HG03039 (cell line): ENCODE results near the gene VPS35L.
"Not testable (repeated sequence)": the region's sequence is repeated elsewhere in the genome, so short reads cannot be mapped to it uniquely, and the experiment has no call there.

Experiments used
- ATAC-seq: cut with Tn5 transposase; IDR thresholded peaks from one replicate; pipeline ENCODE4 v1.9.1; 2021; ENCODE audit warnings: mild to moderate bottlenecking, moderate library complexity; ENCODE audit not compliant: unreplicated experiment

VPS35L gene

DNA sequence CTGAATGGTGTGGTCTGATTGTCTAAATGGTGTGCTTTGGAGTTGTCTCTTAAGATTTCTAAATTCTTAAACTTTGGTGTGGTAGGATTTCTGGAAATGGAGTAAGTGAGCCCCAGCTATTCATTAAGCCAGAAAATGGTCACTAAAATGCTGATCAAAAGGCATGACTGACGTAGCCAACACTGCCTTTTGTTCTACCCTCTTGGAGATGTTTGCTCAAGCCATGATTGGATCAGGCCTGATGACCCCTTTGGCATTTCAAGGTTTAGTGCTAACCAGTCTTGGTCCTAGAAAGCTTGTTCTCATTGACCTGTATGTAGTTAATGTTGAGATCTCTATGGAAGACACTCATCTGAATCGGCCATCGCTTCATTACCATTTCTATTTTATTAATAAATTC, 94.5 kb downstream of the VPS35L start:
- no peak for ATAC-seq

GRCh38 chr16:19654147-19654546, 98.6 kb downstream of the VPS35L start:
- no peak for ATAC-seq

DNA sequence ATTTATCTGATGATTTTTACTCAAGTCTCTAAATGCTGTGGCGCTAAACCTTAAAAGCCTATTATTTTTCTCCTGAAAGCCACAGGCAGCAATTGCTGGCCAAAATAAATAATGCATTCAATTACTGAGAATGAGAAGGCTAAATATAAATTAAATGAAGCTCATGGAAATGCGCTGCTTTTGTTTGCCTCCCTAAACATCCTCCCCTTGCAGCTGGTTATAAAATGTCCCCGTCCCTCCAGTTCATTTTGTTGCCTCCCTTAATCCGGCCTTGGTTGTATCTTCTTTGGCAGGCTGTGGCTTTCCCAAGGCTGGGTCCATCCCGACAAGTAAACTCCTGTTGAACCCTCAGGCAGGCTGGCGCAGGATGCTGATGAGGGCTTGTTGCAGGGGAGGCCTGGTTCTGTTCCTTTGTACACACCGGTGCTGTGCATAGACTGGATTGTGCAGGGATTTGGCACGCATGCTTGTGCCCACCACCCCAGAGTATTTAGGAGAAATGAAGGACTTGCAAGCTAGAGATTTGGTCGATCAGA, 99.8 kb downstream of the VPS35L start:
- no peak for ATAC-seq

DNA sequence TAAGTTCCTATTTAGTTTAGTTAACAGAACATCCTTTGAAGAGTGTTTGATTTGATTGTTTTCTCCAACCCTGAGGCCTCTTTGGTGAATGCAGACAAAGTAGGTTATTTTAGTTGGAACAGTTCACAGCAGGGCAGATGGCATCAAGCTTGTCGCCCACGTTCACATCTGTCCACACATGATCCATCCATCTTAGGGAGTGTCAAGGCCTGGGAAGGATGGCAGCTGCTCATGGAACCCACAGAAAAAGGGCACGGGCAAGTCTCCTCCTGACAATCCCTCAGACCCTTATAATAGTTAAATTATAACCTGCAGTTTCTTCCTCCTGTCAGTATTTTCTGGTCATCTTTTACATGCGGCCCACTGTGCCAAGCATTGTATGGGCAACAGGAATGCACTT, 102.3 kb downstream of the VPS35L start:
- no peak for ATAC-seq

GRCh38 chr16:19659554-19659953, 104.1 kb downstream of the VPS35L start:
- no peak for ATAC-seq

DNA sequence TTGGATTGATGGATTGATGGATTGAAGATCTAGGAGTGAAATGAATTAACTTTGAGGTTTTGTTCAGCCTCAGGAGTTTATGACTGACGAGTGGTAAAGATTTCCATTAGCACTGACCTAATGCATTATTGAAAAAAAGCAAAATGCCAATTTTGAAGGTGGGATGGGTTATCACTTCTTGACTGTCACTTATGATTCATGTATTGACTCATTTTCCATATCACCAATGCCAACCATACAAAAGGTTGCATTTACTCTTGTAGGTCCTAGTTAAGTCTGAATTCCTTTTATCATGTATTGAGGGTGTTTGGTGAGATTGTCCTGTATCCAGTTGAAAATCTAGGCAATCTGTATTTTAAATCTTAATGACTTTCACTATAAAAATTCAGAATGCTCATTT, 104.9 kb downstream of the VPS35L start:
- no peak for ATAC-seq

- ATAC-seq: no peak
These were observed 106.8 kb downstream of the VPS35L start for GRCh38 chr16:19662351-19662750.

DNA sequence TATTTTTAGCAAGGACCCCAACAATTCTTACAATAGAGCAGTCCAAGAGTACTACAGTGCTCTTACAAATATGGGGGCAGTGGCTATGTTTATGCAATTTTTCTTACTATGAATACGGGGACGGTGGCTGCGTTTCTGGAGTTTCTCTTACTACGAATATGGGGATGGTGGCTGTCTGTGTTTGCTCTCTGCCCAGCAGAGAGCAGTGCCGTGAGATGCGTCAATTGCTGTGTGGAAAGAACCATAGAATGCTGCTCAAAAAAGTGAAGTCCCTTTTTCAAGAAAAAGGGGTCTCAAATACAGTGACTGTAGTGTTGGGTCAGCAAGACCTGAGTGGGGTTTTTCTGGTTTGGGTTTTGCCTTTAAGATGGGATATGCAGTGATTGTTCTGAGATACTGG, 108.7 kb downstream of the VPS35L start:
- no peak for ATAC-seq

- not testable (repeated sequence) for ATAC-seq
These were observed 109.8 kb downstream of the VPS35L start for GRCh38 chr16:19665313-19665712.

GRCh38 chr16:19666477-19666876, 111.0 kb downstream of the VPS35L start:
- no peak for ATAC-seq

DNA sequence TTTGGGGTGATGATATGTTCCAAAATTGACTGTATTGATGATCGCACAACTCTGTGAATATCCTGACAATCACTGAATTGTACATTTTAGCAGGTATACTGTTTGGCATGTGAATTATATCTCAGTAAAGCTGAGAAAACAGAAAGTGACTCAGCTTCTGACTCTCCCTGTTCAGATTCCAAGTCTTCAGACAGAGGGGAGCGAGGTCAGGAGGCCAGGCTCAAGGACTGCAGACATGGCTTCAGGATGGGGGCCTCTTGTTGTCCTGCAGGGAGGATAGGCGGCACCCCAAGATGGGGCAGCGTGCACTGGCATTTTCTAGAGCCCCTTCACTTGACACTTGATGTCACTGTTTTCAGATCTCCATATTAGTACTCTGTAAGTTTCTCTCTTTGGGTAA, 116.9 kb downstream of the VPS35L start:
- ATAC-seq: no peak

- ATAC-seq: no peak
These were observed 119.0 kb downstream of the VPS35L start for GRCh38 chr16:19674485-19674884.

- ATAC-seq: no peak
These were observed 121.9 kb downstream of the VPS35L start for GRCh38 chr16:19677402-19677801.

DNA sequence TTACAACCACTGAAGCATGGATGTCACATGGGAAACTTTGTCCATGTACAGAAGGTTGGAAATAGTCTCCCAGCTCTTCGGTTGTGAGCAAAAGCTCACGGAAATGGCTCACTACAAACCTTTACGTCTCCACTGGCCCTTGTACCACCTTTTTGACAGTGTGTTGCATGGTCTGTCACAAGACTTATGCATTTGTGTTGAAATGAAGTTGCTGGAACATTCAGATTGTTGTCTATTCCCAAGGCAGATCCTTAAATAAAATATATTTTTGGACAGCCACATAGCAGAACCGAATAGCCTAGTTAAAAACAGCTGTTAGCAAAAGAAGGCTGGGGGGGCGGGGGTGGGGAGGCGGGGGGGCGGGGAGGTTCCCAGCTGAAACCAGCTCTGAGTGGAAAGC, 123.3 kb downstream of the VPS35L start:
- no peak for ATAC-seq

DNA sequence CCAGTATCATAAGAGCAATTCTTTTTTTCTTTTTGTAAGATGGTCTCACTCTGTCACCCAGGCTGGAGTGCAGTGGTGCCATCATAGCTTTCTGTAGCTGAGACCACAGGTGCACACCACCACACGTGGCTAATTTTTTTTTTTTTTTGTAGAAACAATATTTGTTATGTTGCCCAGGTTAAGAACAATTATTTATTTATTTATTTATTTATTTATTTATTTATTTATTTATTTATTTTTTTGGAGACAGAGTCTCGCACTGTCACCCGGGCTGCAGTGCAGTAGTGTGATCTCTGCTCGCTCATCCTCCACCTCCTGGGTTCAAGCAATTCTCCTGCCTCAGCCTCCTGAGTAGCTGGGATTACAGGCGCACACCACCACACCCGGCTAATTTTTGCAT, 123.8 kb downstream of the VPS35L start:
- not testable (repeated sequence) for ATAC-seq

DNA sequence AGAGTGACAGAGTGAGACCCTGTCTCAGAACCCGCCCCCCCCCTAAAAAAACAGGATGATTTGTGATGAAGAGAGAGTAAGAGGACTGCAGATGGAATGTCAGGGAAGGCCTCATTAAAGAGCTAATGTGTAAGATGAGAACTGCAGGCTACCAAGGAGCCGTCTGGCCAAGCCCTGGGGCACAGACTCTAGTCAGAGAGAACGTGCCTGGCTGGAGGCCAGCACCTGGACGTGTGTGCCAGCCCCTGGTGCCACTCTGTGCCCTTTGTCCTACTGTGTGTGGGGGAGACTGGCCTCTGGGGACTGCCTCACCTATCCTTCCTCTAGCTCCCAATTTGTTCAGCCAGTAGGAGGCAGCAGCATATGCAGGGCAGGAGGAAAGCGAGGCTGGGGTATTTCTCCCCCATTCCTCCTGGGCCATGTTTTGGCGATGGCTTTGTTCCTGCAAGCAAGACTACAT, 125.4 kb downstream of the VPS35L start:
- ATAC-seq: no peak

DNA sequence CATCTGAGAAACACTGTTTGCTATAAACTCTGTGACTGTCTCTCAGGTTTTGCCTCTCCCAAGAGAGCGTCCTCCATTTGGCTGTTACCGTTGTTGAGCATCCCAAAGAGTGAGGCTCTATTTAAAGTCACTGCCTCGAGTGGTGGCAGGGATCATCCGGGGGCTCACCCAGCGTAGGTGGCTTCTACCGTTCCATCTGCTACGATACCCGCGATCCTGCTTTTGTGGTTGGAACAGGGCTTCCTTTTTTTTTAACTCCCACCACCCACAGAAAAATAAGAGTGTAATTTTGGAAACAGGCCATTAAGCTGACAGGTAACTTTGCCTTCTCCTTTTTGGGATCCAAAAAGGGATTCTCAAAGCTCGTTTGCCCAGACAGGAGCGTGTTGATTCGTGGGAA, 126.1 kb downstream of the VPS35L start:
- ATAC-seq: no peak

DNA sequence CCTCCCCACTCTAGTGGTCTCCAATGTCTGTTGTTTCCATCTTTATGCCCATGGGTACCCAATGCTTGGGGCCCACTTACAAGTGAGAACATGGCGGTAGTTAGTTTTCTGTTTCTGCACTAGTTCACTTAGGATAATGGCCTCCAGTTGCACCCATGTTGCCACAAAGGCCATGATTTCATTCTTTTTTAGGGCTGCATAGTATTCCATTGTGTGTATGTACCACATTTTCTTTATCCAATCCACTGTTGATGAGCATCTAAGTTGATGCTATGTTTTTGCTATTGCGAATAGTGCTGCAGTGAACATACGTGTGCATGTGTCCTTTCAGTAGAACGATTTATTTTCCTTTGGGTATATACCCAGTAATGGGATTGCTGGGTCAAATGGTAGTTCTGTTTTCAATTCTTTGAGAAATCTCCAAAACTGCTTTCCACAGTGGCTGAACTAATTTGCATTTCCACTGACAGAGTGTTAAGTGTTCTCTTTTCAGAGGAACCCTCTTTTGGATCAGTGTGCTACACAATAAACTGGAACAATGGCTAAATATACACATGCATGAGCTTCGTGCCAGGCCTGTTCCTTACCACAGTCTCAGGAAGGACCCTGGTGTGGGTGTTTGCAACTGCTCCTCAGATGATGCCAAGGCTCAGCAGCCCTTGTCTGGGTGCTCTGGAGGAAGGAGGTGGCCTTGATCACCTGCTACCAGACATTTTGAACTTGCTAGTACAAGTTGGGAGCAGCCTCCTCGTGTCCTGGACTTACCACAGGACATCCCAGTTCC, 128.1 kb downstream of the VPS35L start:
- ATAC-seq: no peak

GRCh38 chr16:19685176-19685575, 129.7 kb downstream of the VPS35L start:
- ATAC-seq: no peak

DNA sequence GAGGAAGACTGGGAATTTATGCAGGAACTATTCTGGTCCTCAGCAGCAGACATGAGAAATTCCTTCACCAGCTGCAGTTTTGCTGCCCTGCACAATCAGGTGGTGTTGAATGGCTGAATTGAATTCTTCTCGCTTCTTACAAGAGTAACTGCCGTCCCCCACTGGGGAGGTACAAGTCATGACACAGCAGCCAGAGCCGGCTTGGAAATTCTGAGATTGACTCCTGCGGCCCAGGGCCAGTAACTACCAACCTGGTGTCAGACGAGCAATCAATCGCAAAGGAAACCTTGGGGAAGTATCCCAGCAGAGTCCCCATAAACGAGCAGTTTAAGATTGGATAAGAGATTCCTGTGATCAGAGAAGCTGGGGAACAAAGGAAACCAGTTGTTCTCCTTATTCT, 131.8 kb downstream of the VPS35L start:
- no peak for ATAC-seq

GRCh38 chr16:19688396-19689024, 133.0 kb downstream of the VPS35L start:
- ATAC-seq: no peak

GRCh38 chr16:19689342-19689741, 133.8 kb downstream of the VPS35L start:
- ATAC-seq: no peak
